Keratinocyte (primary cell): ENCODE results near the gene GPR32. TPM values are rescaled to one million over a fixed set of nuclear protein-coding genes. Genes with fewer than 3 reads are reported as not detected.
"Not testable (repeated sequence)": the region's sequence is repeated elsewhere in the genome, so short reads cannot be mapped to it uniquely, and the experiment has no call there.

ENCODE experiments used
- DNase-seq: peaks from one replicate; pipeline ENCODE4 v3.0.0-alpha.2; 2011; ENCODE audit warnings: low read depth, missing footprints, low spot score
- FAIRE-seq: peaks from 2 replicates; lab custom pipeline; 2011; peaks lifted over from hg19 to GRCh38; lab: Jason Lieb, UNC
- H2AFZ ChIP-seq: 2 replicates; pipeline ENCODE4 v1.6.0; 2012; ENCODE audit warnings: low read length, control low read depth, inconsistent platforms; ENCODE audit not compliant: control insufficient read depth
- H3K27ac ChIP-seq: 2 replicates; pipeline ENCODE4 v1.5.1; 2011; ENCODE audit warnings: low read length; ENCODE audit not compliant: control insufficient read depth, insufficient read depth
- H3K27me3 ChIP-seq: 3 replicates; pipeline ENCODE4 v1.6.0; 2011; ENCODE audit warnings: low read length; ENCODE audit not compliant: control insufficient read depth, insufficient read depth; ENCODE audit errors: extremely low read depth
- H3K36me3 ChIP-seq, 2 experiments: 2 replicates in 1 of 2; 3 replicates in 1 of 2; pipeline ENCODE4 v1.5.1; 2011; ENCODE audit warnings: low read length in 2 of 2, mild to moderate bottlenecking in 1 of 2; ENCODE audit not compliant: control insufficient read depth in 2 of 2, insufficient read depth in 2 of 2; ENCODE audit errors: extremely low read depth in 1 of 2
- H3K4me1 ChIP-seq: 3 replicates; pipeline ENCODE4 v1.5.1; 2011; ENCODE audit warnings: low read length; ENCODE audit not compliant: control insufficient read depth, insufficient read depth; ENCODE audit errors: extremely low read depth
- H3K4me2 ChIP-seq: 3 replicates; pipeline ENCODE4 v1.6.0; 2011; ENCODE audit warnings: low read depth, low read length; ENCODE audit not compliant: control insufficient read depth, insufficient read depth; ENCODE audit errors: extremely low read depth
- H3K4me3 ChIP-seq, 3 experiments: fragments of 200-600 bp in 1 of 3; sonication (generic) in 1 of 3; 2 replicates in 2 of 3; 3 replicates in 1 of 3; pipeline ENCODE4 v1.5.1; 2011 to 2016; ENCODE audit warnings: low read length in 3 of 3, mild to moderate bottlenecking in 3 of 3, control low read depth in 2 of 3, inconsistent platforms in 1 of 3, low read depth in 1 of 3, mixed read lengths in 1 of 3, mixed run types in 1 of 3, moderate library complexity in 1 of 3; ENCODE audit not compliant: control insufficient read depth in 2 of 3, insufficient read depth in 2 of 3; ENCODE audit errors: extremely low read depth in 1 of 3
- H3K79me2 ChIP-seq: 2 replicates; pipeline ENCODE4 v1.6.0; 2012; ENCODE audit warnings: low read length; ENCODE audit not compliant: control insufficient read depth, insufficient read depth
- H3K9ac ChIP-seq: 3 replicates; pipeline ENCODE4 v1.6.0; 2011; ENCODE audit warnings: low read length; ENCODE audit not compliant: control insufficient read depth, insufficient read depth; ENCODE audit errors: extremely low read depth
- H3K9me1 ChIP-seq: 3 replicates; pipeline ENCODE4 v1.6.0; 2011; ENCODE audit warnings: low read length; ENCODE audit not compliant: control insufficient read depth, insufficient read depth; ENCODE audit errors: extremely low read depth
- H3K9me3 ChIP-seq: 2 replicates; pipeline ENCODE4 v1.5.1; 2012; ENCODE audit warnings: low read depth, low read length; ENCODE audit not compliant: control insufficient read depth
- H4K20me1 ChIP-seq: 3 replicates; pipeline ENCODE4 v1.6.0; 2011; ENCODE audit warnings: low read length; ENCODE audit not compliant: control insufficient read depth, insufficient read depth; ENCODE audit errors: extremely low read depth
- CTCF ChIP-seq, 3 experiments: IDR thresholded peaks in 1 of 3; conservative IDR thresholded peaks in 1 of 3; optimal IDR thresholded peaks in 1 of 3; 2 replicates in 2 of 3; 3 replicates in 1 of 3; pipeline versions ENCODE3 to v1.5.1; 2011; ENCODE audit warnings: low read length in 3 of 3, mild to moderate bottlenecking in 3 of 3, moderate library complexity in 2 of 3, control low read depth in 1 of 3, inconsistent platforms in 1 of 3; ENCODE audit not compliant: insufficient read depth in 2 of 3; ENCODE audit errors: extremely low read depth in 1 of 3
- EZH2 ChIP-seq: IDR thresholded peaks from one replicate; pipeline ENCODE4 v1.6.1; 2012; ENCODE audit warnings: inconsistent platforms, mild to moderate bottlenecking, low read length, moderate library complexity
- dilution Hi-C: fragments of 300-500 bp; cut with MboI; formaldehyde crosslinking; loops from one replicate; pipeline ENCODE4 v1.7.0; 2020; ENCODE audit warnings: low sequenced_read_pairs; ENCODE audit not compliant: extremely low pct_ligation_motif_present
- polyA plus RNA-seq, 5 experiments: library from polyadenylated mRNA; depleted of rRNA in 3 of 5; stranded (reverse) in 3 of 5; stranded (forward) in 1 of 5; unstranded in 1 of 5; fragments of >200 nt; gene quantifications; 1 replicate in 1 of 5; 2 replicates in 3 of 5; 3 replicates in 1 of 5; pipeline versions ENCODE4 v1.2.1 to v1.2.3, GENCODE V29; 2011 to 2012; ENCODE audit warnings: missing spikeins in 2 of 5, low read depth in 1 of 5, low replicate concordance in 1 of 5

The GPR32 gene
- polyA plus RNA-seq, 1 donor (not counting 4 experiments of a cell fraction or from before 2014, with no cell fraction given) = not detected

GRCh38 chr19:50804420-50805272 is 34.4 kb downstream of the GPR32 start:
- peak; percentile 65 for FAIRE-seq
- H3K9me1 ChIP-seq = no peaks in the 10 kb centered on the region
- dilution Hi-C loops = no loop called here

GRCh38 chr19:50808856-50809255 is 38.6 kb downstream of the GPR32 start:
- H3K27me3 ChIP-seq = no peaks in the 10 kb centered on the region
- H3K4me3 ChIP-seq = no peak overlapping the region
- TF ChIP-seq CTCF (optimal IDR thresholded peaks at IDR 0.05 in 1 of 3, IDR thresholded peaks at IDR 0.05 in 1 of 3, conservative IDR thresholded peaks at IDR 0.05 in 1 of 3; ENCODE audit: extremely low read depth in 1 of 3, insufficient read depth in 2 of 3, low read length in 3 of 3) = no peak
- TF ChIP-seq EZH2 = no peak
- no peaks in the 10 kb centered on the region for H3K4me1 ChIP-seq
- peaks cover 5% of the 10 kb centered on the region for H3K79me2 ChIP-seq
- no peaks in the 10 kb centered on the region for H3K9me3 ChIP-seq
- FAIRE-seq (no peak), DNase-seq (no peak)
- no peaks in the 10 kb centered on the region for H3K9me1 ChIP-seq
- H3K27ac ChIP-seq = no peak overlapping the region
- dilution Hi-C loops = no loop called here
- H4K20me1 ChIP-seq = no peaks in the 10 kb centered on the region
- H2AFZ ChIP-seq = no peak overlapping the region
- H3K9ac ChIP-seq = no peak overlapping the region
- peaks cover 0 to under 1% of the 10 kb centered on the region in 2 experiments for H3K36me3 ChIP-seq
- no peak overlapping the region for H3K4me2 ChIP-seq

More at GRCh38 chr19:50804420-50805272, 34.4 kb downstream of the GPR32 start:
- Histone ChIP-seq H3K9ac (peak overlapping the region; percentile 99), H2AFZ (peak overlapping the region; percentile 98), H3K27ac (peak overlapping the region; percentile 100), H4K20me1 (peaks cover 14% of the 10 kb centered on the region), H3K4me3 (peak overlapping the region; percentile 73 to 93 (median 78)), H3K4me2 (peak overlapping the region; percentile 94), H3K9me3 (no peaks in the 10 kb centered on the region), H3K27me3 (no peaks in the 10 kb centered on the region), H3K4me1 (peaks cover 19% of the 10 kb centered on the region), H3K79me2 (peaks cover 40% of the 10 kb centered on the region), H3K36me3 (peaks cover 4 to 22% of the 10 kb centered on the region in 2 experiments)
- TF ChIP-seq CTCF (optimal IDR thresholded peaks at IDR 0.05 in 1 of 3, IDR thresholded peaks at IDR 0.05 in 1 of 3, conservative IDR thresholded peaks at IDR 0.05 in 1 of 3; ENCODE audit: extremely low read depth in 1 of 3, insufficient read depth in 2 of 3, low read length in 3 of 3) (no peak), EZH2 (no peak)
- peak; percentile 83 for DNase-seq

GRCh38 chr19:50811622-50812238 is 41.5 kb downstream of the GPR32 start:
- FAIRE-seq, H3K27me3 ChIP-seq, H3K36me3 ChIP-seq, DNase-seq, H3K79me2 ChIP-seq, H3K4me1 ChIP-seq, H3K9me1 ChIP-seq, H3K9ac ChIP-seq, H3K4me2 ChIP-seq, H3K27ac ChIP-seq, H3K4me3 ChIP-seq, H2AFZ ChIP-seq, dilution Hi-C loops, H4K20me1 ChIP-seq, H3K9me3 ChIP-seq: not testable (repeated sequence)
